GM12878 (cell line): Measurements from ENCODE around the gene NIN. TPM values are rescaled to one million over a fixed set of nuclear protein-coding genes. Genes with fewer than 3 reads are reported as not detected.

Experiments
- ATAC-seq: fragments of 200-7000 bp; cut with Tn5 transposase; 3 replicates; pipeline ENCODE4 v1.9.1; 2020; ENCODE audit warnings: mild to moderate bottlenecking, moderate library complexity
- BruUV-seq: library from RNA; stranded (reverse); fragments of 400-500 nt; replicated peaks from 2 replicates; lab custom pipeline; 2021; lab: Mats Ljungman, UMichigan
- CTCF ChIA-PET: fragments of 300-600 bp; sonication (Branson Sonifier 250); formaldehyde crosslinking; extraction: SDS; loops from one replicate; lab custom pipeline; 2021; ENCODE audit warnings: inconsistent platforms; lab: Yijun Ruan, JAX
- POLR2A ChIA-PET: fragments of 350-600 bp; formaldehyde crosslinking; extraction: SDS; loops from one replicate; lab custom pipeline; 2021; ENCODE audit warnings: inconsistent platforms; lab: Charles Lee
- RAD21 ChIA-PET: fragments of 300-600 bp; sonication (Branson Sonifier 250); formaldehyde crosslinking; loops from one replicate; lab custom pipeline; 2023; ENCODE audit warnings: antibody characterized with exemption; ENCODE audit not compliant: unreplicated experiment; lab: Charles Lee
- SMC1A ChIA-PET: fragments of 300-600 bp; sonication (Branson Sonifier 250); formaldehyde crosslinking; loops from one replicate; lab custom pipeline; 2023; ENCODE audit not compliant: unreplicated experiment, uncharacterized antibody; lab: Charles Lee
- DNase-seq: peaks from one replicate; pipeline ENCODE4 v3.0.0-alpha.2; 2011; ENCODE audit warnings: low read depth, low spot score
- FAIRE-seq: peaks from 3 replicates; lab custom pipeline; 2011; peaks lifted over from hg19 to GRCh38; lab: Jason Lieb, UNC
- H2AFZ ChIP-seq: 2 replicates; pipeline ENCODE4 v1.6.0; 2011; ENCODE audit warnings: low read depth, low read length, control low read depth; ENCODE audit not compliant: control insufficient read depth
- H3K27ac ChIP-seq: 2 replicates; pipeline ENCODE4 v1.5.1; 2011; ENCODE audit warnings: control low read depth; ENCODE audit not compliant: control insufficient read depth, insufficient read depth
- H3K27me3 ChIP-seq, 2 experiments: replicated peaks in 1 of 2; 2 replicates each; pipeline versions ENCODE4 v1.6.0 to v1.6.1; 2011; ENCODE audit warnings: low read length in 1 of 2; ENCODE audit not compliant: control insufficient read depth in 2 of 2, insufficient read depth in 2 of 2
- H3K36me3 ChIP-seq, 2 experiments: 2 replicates each; pipeline ENCODE4 v1.5.1; 2011; ENCODE audit warnings: low read length in 1 of 2; ENCODE audit not compliant: control insufficient read depth in 2 of 2, insufficient read depth in 2 of 2
- H3K4me1 ChIP-seq: 2 replicates; pipeline ENCODE4 v1.6.1; 2011; ENCODE audit warnings: mild to moderate bottlenecking, low read length, moderate library complexity, mixed read lengths; ENCODE audit not compliant: control insufficient read depth, insufficient read depth
- H3K4me2 ChIP-seq: 2 replicates; pipeline ENCODE4 v1.6.0; 2011; ENCODE audit warnings: control low read depth; ENCODE audit not compliant: control insufficient read depth, insufficient read depth
- H3K4me3 ChIP-seq: fragments of 200-600 bp; sonication (generic); 2 replicates; pipeline ENCODE4 v1.5.1; 2016
- H3K79me2 ChIP-seq: 2 replicates; pipeline ENCODE4 v1.6.0; 2011; ENCODE audit warnings: low read length; ENCODE audit not compliant: control insufficient read depth, insufficient read depth
- H3K9ac ChIP-seq: 2 replicates; pipeline ENCODE4 v1.8.0; 2011; ENCODE audit warnings: low read length, control low read depth, mixed read lengths; ENCODE audit not compliant: control insufficient read depth, insufficient read depth
- H3K9me3 ChIP-seq: replicated peaks from 3 replicates; pipeline ENCODE4 v1.5.1; 2011; ENCODE audit warnings: mild to moderate bottlenecking, low read length; ENCODE audit not compliant: control insufficient read depth, insufficient read depth
- H4K20me1 ChIP-seq: 2 replicates; pipeline ENCODE4 v1.6.0; 2011; ENCODE audit not compliant: control insufficient read depth, insufficient read depth
- ETV6 ChIP-seq, 2 experiments: fragments of 450-650 bp in 1 of 2; IDR thresholded peaks in 1 of 2; conservative IDR thresholded peaks in 1 of 2; 2 replicates each; pipeline ENCODE4 v1.6.1; 2014; ENCODE audit warnings: antibody characterized with exemption in 1 of 2, borderline replicate concordance in 1 of 2, low read depth in 1 of 2, mild to moderate bottlenecking in 1 of 2, moderate library complexity in 1 of 2
- FOXM1 ChIP-seq: IDR thresholded peaks from 2 replicates; pipeline ENCODE4 v1.6.1; 2012; ENCODE audit warnings: low read depth, mild to moderate bottlenecking, inconsistent platforms, low read length, moderate library complexity
- LARP7 ChIP-seq: fragments of 450-650 bp; IDR thresholded peaks from 2 replicates; pipeline ENCODE4 v1.6.1; 2017; ENCODE audit warnings: mild to moderate bottlenecking
- MEF2A ChIP-seq: IDR thresholded peaks from 2 replicates; pipeline ENCODE4 v1.6.1; 2011; ENCODE audit warnings: low read depth, mild to moderate bottlenecking, low read length, moderate library complexity; ENCODE audit not compliant: insufficient read depth
- MTA3 ChIP-seq: IDR thresholded peaks from 2 replicates; pipeline ENCODE4 v1.6.1; 2012; ENCODE audit warnings: low read length, inconsistent platforms, borderline replicate concordance
- MXI1 ChIP-seq: fragments of 150-350 bp; IDR thresholded peaks from 2 replicates; pipeline ENCODE4 v1.6.1; 2011; ENCODE audit warnings: low read depth, mild to moderate bottlenecking, inconsistent platforms, low read length, improper control_type of control experiment
- MYC ChIP-seq: IDR thresholded peaks from 2 replicates; pipeline ENCODE4 v1.6.1; 2011; ENCODE audit warnings: mild to moderate bottlenecking, low read length, moderate library complexity, inconsistent platforms; ENCODE audit not compliant: insufficient read depth, insufficient replicate concordance, insufficient read length, severe bottlenecking
- PAX8 ChIP-seq: fragments of 450-650 bp; IDR thresholded peaks from 2 replicates; pipeline ENCODE4 v1.6.1; 2017; ENCODE audit warnings: mild to moderate bottlenecking, moderate library complexity
- RB1 ChIP-seq: fragments of 450-650 bp; formaldehyde crosslinking; IDR thresholded peaks from 2 replicates; pipeline ENCODE4 v1.6.1; 2017; ENCODE audit warnings: mild to moderate bottlenecking, borderline replicate concordance
- RUNX3 ChIP-seq: IDR thresholded peaks from 2 replicates; pipeline ENCODE4 v1.6.1; 2012; ENCODE audit warnings: low read length, inconsistent platforms
- SUPT20H ChIP-seq: IDR thresholded peaks from 2 replicates; pipeline ENCODE4 v1.6.1; 2011; ENCODE audit warnings: low read depth, mild to moderate bottlenecking, low read length, moderate library complexity, borderline replicate concordance; ENCODE audit not compliant: control insufficient read depth
- ZNF622 ChIP-seq: fragments of 450-650 bp; IDR thresholded peaks from 2 replicates; pipeline ENCODE4 v1.6.1; 2017; ENCODE audit warnings: mild to moderate bottlenecking, inconsistent platforms
- WGBS: methylation state at CpG from one replicate; pipeline ENCODE4 v1.1.6; 2016; ENCODE audit warnings: low lambda C conversion rate; ENCODE audit not compliant: insufficient replicate concordance, insufficient coverage; ENCODE audit errors: missing lambda C conversion rate; 5-methylcytosine and 5-hydroxymethylcytosine counted together
- in situ Hi-C: fragments of 300-500 bp; cut with MboI; formaldehyde crosslinking; loops from 9 replicates; pipeline ENCODE4 v1.14.3; 2018; ENCODE audit warnings: mixed read lengths
- intact Hi-C: fragments of 100-400 bp; cut with micrococcal nuclease; formaldehyde crosslinking; loops from one replicate; pipeline ENCODE4 v1.14.2; 2022; ENCODE audit not compliant: unreplicated experiment
- polyA plus RNA-seq, 11 experiments: library from polyadenylated mRNA; depleted of rRNA in 4 of 11; unstranded in 6 of 11; stranded (reverse) in 5 of 11; fragments of >200 nt; fragmentation: Nextera tagmentation in 4 of 11; fragmentation: Illumina TruSeq in 1 of 11; extraction: Ambion mirVana in 4 of 11; extraction: Trizol in 1 of 11; gene quantifications; 1 replicate in 1 of 11; 2 replicates in 10 of 11; pipeline versions ENCODE4 v1.2.1 to v1.2.3, GENCODE V29; 2011 to 2016; ENCODE audit warnings: inconsistent platforms in 2 of 11, missing spikeins in 2 of 11, low read depth in 1 of 11
- total RNA-seq, 4 experiments: library from RNA; depleted of rRNA in 3 of 4; stranded (reverse); fragments of >200 nt in 3 of 4; fragmentation: Illumina TruSeq in 1 of 4; extraction: Trizol in 1 of 4; gene quantifications; 2 replicates each; pipeline versions ENCODE4 v1.2.1 to v1.2.3, GENCODE V29; 2013 to 2021
- TF ChIP-seq, protein P1 (sequence below): fragments of 450-650 bp; IDR thresholded peaks from 2 replicates; pipeline ENCODE4 v1.6.1; 2017; ENCODE audit warnings: borderline replicate concordance
- TF ChIP-seq, protein P2 (sequence below): fragments of 450-650 bp; IDR thresholded peaks from 2 replicates; pipeline ENCODE4 v1.6.1; 2017; ENCODE audit warnings: mild to moderate bottlenecking
- TF ChIP-seq, protein P3 (sequence below): IDR thresholded peaks from 2 replicates; pipeline ENCODE4 v1.6.1; 2011; ENCODE audit warnings: borderline replicate concordance, low read depth, mild to moderate bottlenecking, moderate library complexity, low read length; ENCODE audit not compliant: insufficient read depth, poor library complexity, severe bottlenecking

NIN gene
- total and polyA plus RNA-seq, 10 of the 15 experiments (the other 5 are each of a cell fraction or from before 2014, with no cell fraction given), result 16.2 to 135 (median 70.3) TPM

DNA sequence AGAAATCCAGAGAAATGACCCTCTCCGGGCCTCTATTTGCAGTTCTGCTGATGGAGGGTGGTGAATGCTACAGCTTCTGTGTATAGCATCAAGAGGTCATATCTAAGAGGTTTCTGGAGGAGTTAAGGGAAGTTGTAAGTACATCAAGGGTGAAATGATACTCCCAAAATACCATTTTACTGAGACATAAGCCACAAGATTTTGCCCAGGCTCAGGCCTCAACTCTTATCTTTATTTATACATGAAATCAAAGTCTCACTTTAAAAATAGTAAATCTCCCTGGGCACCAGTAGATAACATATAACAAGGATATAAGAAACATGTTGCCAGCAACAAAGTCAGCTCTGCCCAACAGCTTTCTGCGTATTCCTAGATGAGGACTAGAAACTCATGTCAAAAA lies 40.4 kb downstream of the NIN start:
- FAIRE-seq (no peak), DNase-seq (no peak), ATAC-seq (peak; percentile 46)
- Histone ChIP-seq H3K4me1 (peaks cover 96% of the 10 kb centered on the region), H3K4me2 (peak overlapping the region; percentile 89), H3K9ac (peak overlapping the region; percentile 66), H3K36me3 (peaks cover 4 to 42% of the 10 kb centered on the region in 2 experiments), H3K9me3 (no peaks in the 10 kb centered on the region), H4K20me1 (no peaks in the 10 kb centered on the region), H3K27me3 (no peaks in the 10 kb centered on the region), H3K79me2 (peaks cover 72% of the 10 kb centered on the region), H3K4me3 (peak overlapping the region; percentile 13; the same call in 1 of the 2 replicates), H2AFZ (no peak overlapping the region), H3K27ac (peak overlapping the region; percentile 97)
- ChIA-PET SMC1A (interaction anchor here (1.0 to 17.3 kb wide), 8 partner anchors 14 to 195 kb away, joined by 3 to 360 read pairs (median 4); partner anchors contain the start of gene NIN), RAD21 (interaction anchor here (1.1 to 10.9 kb wide), 7 partner anchors 9 to 70 kb away, joined by 3 to 113 read pairs (median 39); partner anchors contain the start of gene NIN), POLR2A (interaction anchor here (0.9 to 4.4 kb wide), 5 partner anchors 9 to 70 kb away, joined by 3 to 39 read pairs (median 5); no protein-coding TSS in a partner anchor), CTCF (interaction anchor here (0.5 to 20.1 kb wide), 11 partner anchors 15 to 470 kb away, joined by 3 to 237 read pairs (median 6); partner anchors contain the start of gene NIN)
- 2% methylated on average over 2 of the region's 2 CpGs for WGBS
- BruUV-seq, result no TSS peak
- intact Hi-C loops, result loop anchor here (2.0 kb wide), 2 partner anchors 32 to 40 kb away; partner anchors contain the start of gene NIN
- in situ Hi-C loops, result no loop called here
- TF ChIP-seq ZNF622, result no peak
- no peak for TF ChIP-seq PAX8
- TF ChIP-seq RUNX3, result peak; percentile 52
- TF ChIP-seq LARP7, result no peak
- no peak for TF ChIP-seq MXI1
- TF ChIP-seq MTA3, result 0 out of 2 replicates have a peak, but pooled peaks have one; percentile 4
- no peak for TF ChIP-seq RB1
- TF ChIP-seq ETV6 (conservative IDR thresholded peaks at IDR 0.05 in 1 of 2, IDR thresholded peaks at IDR 0.05 in 1 of 2; ENCODE audit: borderline replicate concordance in 1 of 2, low read depth in 1 of 2), result no peak
- TF ChIP-seq, protein P1, sequence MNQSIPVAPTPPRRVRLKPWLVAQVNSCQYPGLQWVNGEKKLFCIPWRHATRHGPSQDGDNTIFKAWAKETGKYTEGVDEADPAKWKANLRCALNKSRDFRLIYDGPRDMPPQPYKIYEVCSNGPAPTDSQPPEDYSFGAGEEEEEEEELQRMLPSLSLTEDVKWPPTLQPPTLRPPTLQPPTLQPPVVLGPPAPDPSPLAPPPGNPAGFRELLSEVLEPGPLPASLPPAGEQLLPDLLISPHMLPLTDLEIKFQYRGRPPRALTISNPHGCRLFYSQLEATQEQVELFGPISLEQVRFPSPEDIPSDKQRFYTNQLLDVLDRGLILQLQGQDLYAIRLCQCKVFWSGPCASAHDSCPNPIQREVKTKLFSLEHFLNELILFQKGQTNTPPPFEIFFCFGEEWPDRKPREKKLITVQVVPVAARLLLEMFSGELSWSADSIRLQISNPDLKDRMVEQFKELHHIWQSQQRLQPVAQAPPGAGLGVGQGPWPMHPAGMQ, result no peak
- TF ChIP-seq SUPT20H, result no peak
- TF ChIP-seq MEF2A, result peak; percentile 48; the same call in 1 of the 2 replicates
- TF ChIP-seq, protein P2, sequence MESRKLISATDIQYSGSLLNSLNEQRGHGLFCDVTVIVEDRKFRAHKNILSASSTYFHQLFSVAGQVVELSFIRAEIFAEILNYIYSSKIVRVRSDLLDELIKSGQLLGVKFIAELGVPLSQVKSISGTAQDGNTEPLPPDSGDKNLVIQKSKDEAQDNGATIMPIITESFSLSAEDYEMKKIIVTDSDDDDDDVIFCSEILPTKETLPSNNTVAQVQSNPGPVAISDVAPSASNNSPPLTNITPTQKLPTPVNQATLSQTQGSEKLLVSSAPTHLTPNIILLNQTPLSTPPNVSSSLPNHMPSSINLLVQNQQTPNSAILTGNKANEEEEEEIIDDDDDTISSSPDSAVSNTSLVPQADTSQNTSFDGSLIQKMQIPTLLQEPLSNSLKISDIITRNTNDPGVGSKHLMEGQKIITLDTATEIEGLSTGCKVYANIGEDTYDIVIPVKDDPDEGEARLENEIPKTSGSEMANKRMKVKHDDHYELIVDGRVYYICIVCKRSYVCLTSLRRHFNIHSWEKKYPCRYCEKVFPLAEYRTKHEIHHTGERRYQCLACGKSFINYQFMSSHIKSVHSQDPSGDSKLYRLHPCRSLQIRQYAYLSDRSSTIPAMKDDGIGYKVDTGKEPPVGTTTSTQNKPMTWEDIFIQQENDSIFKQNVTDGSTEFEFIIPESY, result no peak
- TF ChIP-seq, protein P3, sequence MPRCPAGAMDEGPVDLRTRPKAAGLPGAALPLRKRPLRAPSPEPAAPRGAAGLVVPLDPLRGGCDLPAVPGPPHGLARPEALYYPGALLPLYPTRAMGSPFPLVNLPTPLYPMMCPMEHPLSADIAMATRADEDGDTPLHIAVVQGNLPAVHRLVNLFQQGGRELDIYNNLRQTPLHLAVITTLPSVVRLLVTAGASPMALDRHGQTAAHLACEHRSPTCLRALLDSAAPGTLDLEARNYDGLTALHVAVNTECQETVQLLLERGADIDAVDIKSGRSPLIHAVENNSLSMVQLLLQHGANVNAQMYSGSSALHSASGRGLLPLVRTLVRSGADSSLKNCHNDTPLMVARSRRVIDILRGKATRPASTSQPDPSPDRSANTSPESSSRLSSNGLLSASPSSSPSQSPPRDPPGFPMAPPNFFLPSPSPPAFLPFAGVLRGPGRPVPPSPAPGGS, result no peak
- TF ChIP-seq MYC, result no peak
- TF ChIP-seq FOXM1, result 0 out of 2 replicates have a peak, but pooled peaks have one; percentile 6
